ENCODE results near the gene FOXF1.

The FOXF1 gene

DNA sequence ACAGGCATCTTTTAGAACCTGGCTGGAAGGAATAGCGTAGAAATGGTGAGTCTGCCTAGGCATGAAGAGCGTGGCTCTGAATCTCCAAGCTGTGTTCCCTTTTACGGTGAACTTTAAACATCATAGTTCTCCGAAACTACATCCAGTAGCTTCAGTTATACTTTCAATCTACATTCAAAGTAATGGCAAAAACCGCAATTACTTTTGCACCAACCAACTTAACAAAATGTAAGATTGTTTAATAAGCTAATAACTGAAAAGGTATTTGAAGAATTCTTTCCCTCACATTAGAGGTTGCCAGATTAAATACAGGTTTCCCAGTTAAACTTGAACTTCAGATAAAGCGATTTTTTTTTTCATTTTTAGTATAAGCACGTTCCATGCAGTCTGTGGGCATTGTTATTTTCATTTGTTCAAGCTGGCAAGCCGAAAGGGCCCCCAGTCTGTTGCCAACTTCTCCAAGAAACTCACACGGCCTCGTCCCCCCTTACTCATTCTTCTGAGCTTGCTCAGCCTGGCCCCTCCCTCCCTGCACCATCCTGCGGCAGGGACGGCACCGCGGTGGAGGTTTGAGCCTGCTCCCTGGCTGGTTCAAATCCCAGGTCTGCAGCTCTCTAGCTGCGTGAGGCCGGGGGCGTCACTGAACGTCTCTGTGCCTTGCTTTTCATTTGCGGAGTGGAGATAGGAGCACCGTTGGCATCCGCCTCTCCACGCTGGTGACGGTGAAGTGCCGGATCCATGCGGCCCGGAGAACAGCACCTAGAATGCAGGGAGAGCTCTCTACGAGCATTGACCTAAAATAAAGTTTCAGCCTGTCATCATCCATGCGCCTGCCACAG, 48.2 kb downstream of the FOXF1 start:
- DNase-seq (ENCODE audit: low spot score) = no peak

DNA sequence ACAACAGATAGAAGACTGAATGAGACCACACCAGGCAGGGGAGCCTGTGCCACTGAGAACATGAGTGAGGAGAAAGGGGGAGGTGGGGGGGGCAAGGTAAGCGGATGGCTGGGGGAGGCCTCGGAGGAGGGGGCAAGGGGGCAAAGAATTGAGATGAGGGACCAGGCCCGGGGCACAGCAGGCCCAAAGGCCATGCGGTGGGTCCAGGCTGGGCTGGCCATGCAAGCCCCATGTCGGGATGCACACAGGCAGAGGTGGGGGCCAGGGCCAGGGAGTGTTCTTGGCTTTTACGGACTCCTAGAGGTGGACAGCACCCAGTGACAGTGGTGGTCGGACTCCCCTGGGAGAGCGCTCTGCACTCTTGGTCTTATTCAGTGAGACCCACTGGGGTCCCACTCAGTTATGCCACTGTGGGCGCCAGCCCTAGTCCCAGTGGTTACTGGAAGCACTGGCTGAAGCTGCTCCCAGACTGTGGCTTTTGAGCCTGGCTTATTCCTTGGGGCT, 49.5 kb downstream of the FOXF1 start:
- DNase-seq (ENCODE audit: low spot score) = no peak

DNA sequence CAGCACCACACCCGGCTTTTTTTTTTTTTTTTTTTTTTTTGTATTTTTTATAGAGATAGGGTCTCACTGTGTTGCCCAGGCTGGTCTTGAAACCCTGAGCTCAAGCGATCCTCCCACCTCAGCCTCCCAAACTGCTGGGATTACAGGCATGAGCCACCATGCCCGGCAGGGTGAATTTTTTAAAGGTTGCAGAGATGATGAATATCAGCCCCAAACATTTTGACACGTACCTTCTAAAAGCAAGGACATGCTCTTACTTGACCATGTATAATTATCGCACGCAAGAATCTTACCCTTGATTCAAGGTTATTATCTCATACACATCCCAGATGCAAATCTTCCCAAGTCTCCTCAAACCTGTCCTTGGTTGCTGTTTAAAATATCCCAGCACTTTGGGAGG, 52.0 kb downstream of the FOXF1 start:
- DNase-seq (ENCODE audit: low spot score) = no peak

DNA sequence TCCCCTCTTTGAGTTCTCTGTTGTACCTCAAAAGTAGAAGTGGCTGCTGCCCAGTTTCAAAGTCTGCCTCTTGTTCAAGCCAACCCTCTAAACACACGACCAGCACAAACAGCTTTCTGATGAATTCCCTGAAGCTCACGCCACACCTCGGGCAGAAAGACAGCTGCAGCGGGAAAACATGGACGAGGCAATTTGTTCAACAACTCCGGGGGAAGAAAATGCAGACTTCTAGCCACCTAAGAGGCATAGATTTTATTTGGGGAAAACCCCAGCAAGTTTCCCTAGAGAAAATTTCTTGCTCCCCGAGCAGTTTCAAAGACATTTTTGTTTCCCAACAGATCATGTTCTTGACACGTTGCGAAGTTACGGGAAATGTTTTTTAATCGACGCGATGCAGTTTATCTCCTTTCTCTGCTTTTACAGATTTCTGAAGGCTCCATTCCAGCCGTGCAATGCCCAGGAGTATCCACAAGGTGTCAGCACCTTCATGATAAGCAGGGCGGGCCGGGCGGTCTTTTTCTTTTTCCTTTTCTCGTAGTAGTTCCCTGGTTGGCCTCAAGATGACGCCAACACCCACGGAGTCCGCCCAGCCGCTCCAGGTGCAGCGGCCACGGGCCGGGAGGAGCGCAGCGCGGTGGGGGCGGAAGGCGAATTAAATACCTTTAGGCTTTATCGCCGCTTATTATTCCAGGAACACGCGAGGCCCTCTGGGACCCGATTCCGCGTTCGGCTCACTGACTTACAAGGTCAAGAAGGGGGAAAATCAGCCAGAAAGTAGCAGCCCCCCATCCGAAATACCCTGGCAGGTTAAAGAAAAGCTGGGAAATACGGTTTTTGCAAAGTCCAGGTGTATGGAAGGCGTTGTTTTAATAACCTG, 53.4 kb downstream of the FOXF1 start:
- DNase-seq (ENCODE audit: low spot score) = peak; percentile 85

Data from putamen (tissue), 1 donor.